AG09309 (cell line): ENCODE data around the gene ULBP3.
"Not testable (repeated sequence)": the region's sequence is repeated elsewhere in the genome, so short reads cannot be mapped to it uniquely, and the experiment has no call there.

Experiments
- DNase-seq: peaks from one replicate; pipeline ENCODE4 v3.0.0-alpha.2; 2010; ENCODE audit warnings: low read depth
- H3K4me3 ChIP-seq: 2 replicates; pipeline ENCODE4 v1.5.1; 2011; ENCODE audit warnings: mild to moderate bottlenecking, low read depth, low read length, moderate library complexity; ENCODE audit not compliant: control insufficient read depth
- CTCF ChIP-seq: IDR thresholded peaks from 2 replicates; pipeline ENCODE4 v1.5.1; 2011; ENCODE audit warnings: mild to moderate bottlenecking, low read depth, low read length, inconsistent platforms; ENCODE audit not compliant: insufficient read depth, control insufficient read depth; ENCODE audit errors: missing control alignments

ULBP3 gene

GRCh38 chr6:150018846-150019580 is 49.9 kb downstream of the ULBP3 start:
- no peak overlapping the region for H3K4me3 ChIP-seq
- no peak for DNase-seq
- no peak for TF ChIP-seq CTCF

- DNase-seq, H3K4me3 ChIP-seq: not testable (repeated sequence)
Measured at GRCh38 chr6:150017186-150017521, 51.8 kb downstream of the ULBP3 start.

- H3K4me3 ChIP-seq, result no peak overlapping the region
- peak; percentile 29 for DNase-seq
- peak; percentile 47 for TF ChIP-seq CTCF
Measured at GRCh38 chr6:150016324-150017185, 52.4 kb downstream of the ULBP3 start.

- H3K4me3 ChIP-seq, DNase-seq: not testable (repeated sequence)
Measured at GRCh38 chr6:150015281-150016001, 53.5 kb downstream of the ULBP3 start.

GRCh38 chr6:150014623-150015280 is 54.2 kb downstream of the ULBP3 start:
- not testable (repeated sequence) for H3K4me3 ChIP-seq, DNase-seq

- not testable (repeated sequence) for DNase-seq, H3K4me3 ChIP-seq
Measured at GRCh38 chr6:150013785-150014622, 54.9 kb downstream of the ULBP3 start.

- not testable (repeated sequence) for H3K4me3 ChIP-seq, DNase-seq
Measured at GRCh38 chr6:150012846-150013784, 55.8 kb downstream of the ULBP3 start.
